GM12875 (cell line): Measurements from ENCODE around the gene SAE1.

Source experiments
- H3K4me3 ChIP-seq: one replicate; pipeline ENCODE4 v1.5.1; 2011; ENCODE audit warnings: low read depth, low read length, control low read depth
- CTCF ChIP-seq: IDR thresholded peaks from 2 replicates; pipeline ENCODE4 v1.5.1; 2011; ENCODE audit warnings: low read depth, mild to moderate bottlenecking, control low read depth, inconsistent platforms, low read length, moderate library complexity, borderline replicate concordance; ENCODE audit not compliant: insufficient read depth

Gene SAE1

DNA sequence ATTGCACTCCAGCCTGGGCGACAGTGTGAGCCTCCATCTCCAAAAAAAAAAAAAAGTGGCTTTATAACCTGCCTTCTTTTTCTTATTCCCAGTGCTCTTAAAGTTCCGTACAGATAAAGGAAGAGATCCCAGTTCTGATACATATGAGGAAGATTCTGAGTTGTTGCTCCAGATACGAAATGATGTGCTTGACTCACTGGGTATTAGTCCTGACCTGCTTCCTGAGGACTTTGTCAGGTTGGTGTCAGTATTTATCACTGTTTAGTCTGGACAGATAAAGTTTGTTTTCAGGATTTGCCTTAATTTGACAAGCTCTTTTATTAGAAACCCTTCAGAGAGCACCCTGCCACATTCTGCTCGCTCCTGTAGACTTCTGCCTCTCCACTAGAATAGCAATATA, 66.5 kb downstream of the SAE1 start:
- H3K4me3 ChIP-seq = no peak overlapping the region

GRCh38 chr19:47200530-47200929, 69.9 kb downstream of the SAE1 start:
- TF ChIP-seq CTCF = no peak
- H3K4me3 ChIP-seq = no peak overlapping the region

More for the DNA sequence above, 66.5 kb downstream of the SAE1 start:
- TF ChIP-seq CTCF = no peak

DNA sequence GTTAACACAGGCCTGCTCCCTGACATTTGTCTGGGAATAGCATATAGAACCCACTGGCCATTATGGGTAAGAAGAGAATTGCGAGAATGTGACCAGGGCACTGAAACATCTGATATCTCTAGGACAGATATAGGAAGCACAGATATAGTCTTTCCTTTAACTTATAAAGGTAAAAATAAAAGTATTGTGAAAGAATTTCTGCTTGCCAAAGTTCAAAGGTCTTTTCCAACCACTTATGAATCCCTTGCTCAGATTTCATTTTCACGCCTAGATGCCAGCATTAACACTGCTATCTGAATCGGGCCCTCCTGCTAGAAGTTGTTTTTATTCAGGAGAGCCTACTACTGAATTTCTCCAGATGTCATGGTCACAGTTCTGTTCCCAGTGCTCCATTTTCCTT, 72.6 kb downstream of the SAE1 start:
- TF ChIP-seq CTCF = no peak
- no peak overlapping the region for H3K4me3 ChIP-seq

DNA sequence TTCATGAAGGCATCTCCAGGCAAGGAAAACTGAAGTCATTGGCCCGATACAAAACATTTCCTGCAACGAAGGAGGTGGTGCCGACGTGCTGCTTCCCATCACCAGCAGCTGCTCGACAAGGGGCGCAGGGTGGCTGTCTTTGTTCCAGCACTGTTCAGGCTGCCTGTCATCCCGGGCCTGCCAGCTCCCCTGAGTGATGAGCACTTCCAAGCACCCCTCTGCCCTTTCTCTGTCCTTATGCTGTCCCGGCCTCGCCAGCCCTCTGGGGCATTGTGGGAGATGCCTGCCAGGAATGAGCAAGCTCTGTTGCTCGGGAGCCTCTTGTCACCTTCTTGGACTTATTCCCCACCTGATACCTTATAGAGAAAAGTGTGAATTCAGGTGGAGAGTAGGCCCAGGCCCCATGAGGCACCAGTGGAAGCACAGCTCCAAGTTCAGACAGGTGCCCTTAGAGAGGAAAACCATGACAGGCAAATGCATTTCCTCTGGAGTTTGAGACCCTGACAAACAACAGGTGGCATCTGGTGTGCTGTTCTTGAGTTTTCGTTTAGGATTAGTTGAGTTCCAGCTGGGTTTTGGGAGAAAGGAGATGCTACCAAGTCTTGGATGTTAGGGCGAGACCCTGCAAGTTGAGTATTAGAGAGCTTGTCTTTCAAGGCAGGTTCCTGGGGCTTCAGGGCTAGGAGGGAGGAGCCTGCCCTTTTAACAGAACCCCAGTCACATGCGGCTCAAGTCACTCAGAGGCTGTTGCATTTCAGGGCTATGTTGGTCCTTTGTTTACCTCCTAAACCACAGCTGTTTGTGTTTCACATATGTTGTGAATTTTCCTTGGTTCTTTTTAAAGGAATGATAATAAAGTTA, 78.9 kb downstream of the SAE1 start:
- TF ChIP-seq CTCF = no peak
- H3K4me3 ChIP-seq = no peak overlapping the region

DNA sequence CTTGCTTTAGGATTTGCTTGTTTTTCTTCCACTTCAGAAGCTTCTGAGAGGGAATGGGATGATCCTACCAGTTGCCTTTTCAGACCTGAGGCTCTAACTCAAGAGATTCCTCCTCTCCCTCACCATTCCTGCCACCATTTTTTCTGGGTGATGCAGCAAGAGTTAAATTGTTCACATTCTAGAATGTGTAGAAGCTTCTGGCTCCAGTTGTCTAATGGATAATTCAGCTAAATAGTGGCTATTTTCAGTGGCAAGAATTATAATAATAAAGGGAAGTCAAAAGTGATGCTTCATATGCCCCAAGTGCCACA, 79.5 kb downstream of the SAE1 start:
- no peak overlapping the region for H3K4me3 ChIP-seq
- TF ChIP-seq CTCF = no peak

GRCh38 chr19:47210689-47211316, 80.2 kb downstream of the SAE1 start:
- peak; percentile 62 for TF ChIP-seq CTCF
- H3K4me3 ChIP-seq = no peak overlapping the region

- TF ChIP-seq CTCF = no peak
- no peak overlapping the region for H3K4me3 ChIP-seq
Observed at GRCh38 chr19:47215581-47215980, 84.9 kb downstream of the SAE1 start.
